Activated naive CD8-positive, alpha-beta T cell treated with anti-CD3 and anti-CD28 coated beads for 36 hours (primary cell): ENCODE results near the gene PLD1. TPM values are rescaled to one million over a fixed set of nuclear protein-coding genes. Genes with fewer than 3 reads are reported as not detected.

ENCODE experiments used
- DNase-seq: peaks from one replicate; pipeline ENCODE4 v3.0.0; 2021
- H3K27ac Mint-ChIP-seq: one replicate; pipeline ENCODE4 v1.8.0; 2022; ENCODE audit warnings: mild to moderate bottlenecking, moderate library complexity, mixed read lengths
- H3K27me3 Mint-ChIP-seq: one replicate; pipeline ENCODE4 v1.8.0; 2022; ENCODE audit warnings: mild to moderate bottlenecking, mixed read lengths
- H3K36me3 Mint-ChIP-seq: one replicate; pipeline ENCODE4 v1.8.0; 2021; ENCODE audit warnings: mild to moderate bottlenecking, mixed read lengths
- H3K4me1 Mint-ChIP-seq: one replicate; pipeline ENCODE4 v1.8.0; 2021; ENCODE audit warnings: mixed read lengths
- H3K4me3 Mint-ChIP-seq: one replicate; pipeline ENCODE4 v1.8.0; 2022; ENCODE audit warnings: mild to moderate bottlenecking, moderate library complexity, mixed read lengths
- H3K9me3 Mint-ChIP-seq: one replicate; pipeline ENCODE4 v1.8.0; 2022; ENCODE audit warnings: mixed read lengths
- total RNA-seq, 2 experiments: library from RNA; stranded (reverse); gene quantifications; one replicate each; pipeline ENCODE4 v1.2.3, GENCODE V29; 2021

Gene PLD1
- total RNA-seq, 2 experiments from 2014 or later = 0.18 to 0.52 TPM

- DNase-seq = no peak
- H3K27me3 Mint-ChIP-seq = peaks cover 5% of the 10 kb centered on the region
- peaks cover 5% of the 10 kb centered on the region for H3K9me3 Mint-ChIP-seq
- H3K36me3 Mint-ChIP-seq = peaks cover 3% of the 10 kb centered on the region
- no peak within 1 kb of the TSS for H3K27ac Mint-ChIP-seq
- H3K4me1 Mint-ChIP-seq = peaks cover 24% of the 10 kb centered on the region
- no peak within 1 kb of the TSS for H3K4me3 Mint-ChIP-seq
These were observed 32.7 kb upstream of the PLD1 start, which contains the start of gene TMEM212 for GRCh38 chr3:171842864-171843518. TSS of gene TMEM212 (plus strand) at chr3:171843349. CDS start at chr3:171843384, 35 bp downstream.

- Mint-ChIP-seq H3K4me1 (peaks cover 10% of the 10 kb centered on the region), H3K27me3 (peaks cover 11% of the 10 kb centered on the region), H3K36me3 (peaks cover 3% of the 10 kb centered on the region), H3K4me3 (no peak overlapping the region), H3K9me3 (peaks cover 4% of the 10 kb centered on the region), H3K27ac (no peak overlapping the region)
- no peak for DNase-seq
These were observed 31.3 kb upstream of the PLD1 start for GRCh38 chr3:171841620-171842000.

DNA sequence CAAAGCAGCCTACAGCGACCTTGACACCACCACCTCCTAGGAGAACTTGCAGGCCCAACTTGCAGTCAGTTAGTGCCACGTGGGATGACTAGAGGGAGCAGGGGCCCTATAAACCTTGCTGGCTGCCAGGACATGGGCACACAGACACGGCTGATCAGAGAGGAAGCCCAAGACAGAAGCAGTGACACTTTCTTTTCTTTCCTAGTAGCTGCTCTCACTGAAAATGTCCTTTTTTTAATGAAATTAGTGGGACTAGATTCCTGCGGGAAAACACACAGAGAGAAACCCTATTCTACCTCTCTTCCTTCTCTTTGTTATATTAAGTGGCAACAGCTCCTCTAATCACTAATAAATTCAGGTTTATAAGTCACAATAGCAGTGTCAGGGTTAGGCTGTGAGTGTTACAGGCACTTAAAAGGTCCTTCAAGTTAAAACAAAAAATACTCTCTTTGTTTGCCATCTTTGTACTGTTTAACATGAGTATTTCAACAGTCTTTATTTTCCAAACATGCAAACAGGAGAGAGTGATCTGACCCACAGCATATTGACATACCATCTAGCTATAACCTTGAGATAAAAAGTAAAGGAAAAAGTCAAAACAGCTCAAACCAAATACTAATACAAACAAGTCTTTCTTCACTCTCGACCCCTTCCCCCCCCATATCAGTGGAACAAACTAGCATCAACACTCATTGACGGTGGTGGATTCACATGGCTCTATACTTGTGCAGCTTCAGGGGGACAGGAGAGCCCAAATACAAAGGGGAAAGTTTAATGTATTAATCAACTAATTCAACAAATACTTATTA lies 30.7 kb upstream of the PLD1 start:
- Mint-ChIP-seq H3K4me3 (no peak overlapping the region), H3K27ac (no peak overlapping the region), H3K27me3 (peaks cover 11% of the 10 kb centered on the region), H3K36me3 (peaks cover 2% of the 10 kb centered on the region), H3K9me3 (peaks cover 2% of the 10 kb centered on the region), H3K4me1 (peaks cover 4% of the 10 kb centered on the region)
- no peak for DNase-seq

GRCh38 chr3:171840445-171840810 lies 30.1 kb upstream of the PLD1 start:
- no peaks in the 10 kb centered on the region for H3K9me3 Mint-ChIP-seq
- peaks cover 1% of the 10 kb centered on the region for H3K4me1 Mint-ChIP-seq
- H3K27ac Mint-ChIP-seq = no peak overlapping the region
- peaks cover 11% of the 10 kb centered on the region for H3K27me3 Mint-ChIP-seq
- H3K4me3 Mint-ChIP-seq = no peak overlapping the region
- no peaks in the 10 kb centered on the region for H3K36me3 Mint-ChIP-seq
- DNase-seq = no peak

DNA sequence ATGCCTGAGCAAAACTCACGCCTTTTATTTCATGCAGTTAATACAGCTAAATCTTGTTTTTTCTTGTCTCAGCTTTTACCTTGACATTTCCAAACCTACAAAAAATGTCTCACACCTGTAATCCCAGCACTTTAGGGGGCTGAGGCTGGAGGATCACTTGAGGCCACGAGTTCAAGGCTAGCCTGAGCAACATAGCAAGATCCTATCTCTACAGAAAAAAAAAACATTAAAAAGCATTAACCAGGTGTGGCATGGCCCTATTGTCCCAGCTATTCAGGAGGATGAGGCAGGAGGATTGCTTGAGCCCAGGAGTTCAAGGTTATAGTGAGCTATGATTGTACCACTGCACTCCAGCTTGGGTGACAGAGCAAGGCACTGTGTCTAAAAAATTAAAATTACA lies 29.0 kb upstream of the PLD1 start:
- Mint-ChIP-seq H3K27ac (no peak overlapping the region), H3K4me1 (no peaks in the 10 kb centered on the region), H3K9me3 (no peaks in the 10 kb centered on the region), H3K27me3 (peaks cover 11% of the 10 kb centered on the region), H3K4me3 (no peak overlapping the region), H3K36me3 (no peaks in the 10 kb centered on the region)
- DNase-seq = no peak

- Mint-ChIP-seq H3K27me3 (peaks cover 11% of the 10 kb centered on the region), H3K4me3 (no peak overlapping the region), H3K9me3 (no peaks in the 10 kb centered on the region), H3K36me3 (no peaks in the 10 kb centered on the region), H3K4me1 (no peaks in the 10 kb centered on the region), H3K27ac (no peak overlapping the region)
- no peak for DNase-seq
These were observed 28.0 kb upstream of the PLD1 start for GRCh38 chr3:171838218-171838720.

DNA sequence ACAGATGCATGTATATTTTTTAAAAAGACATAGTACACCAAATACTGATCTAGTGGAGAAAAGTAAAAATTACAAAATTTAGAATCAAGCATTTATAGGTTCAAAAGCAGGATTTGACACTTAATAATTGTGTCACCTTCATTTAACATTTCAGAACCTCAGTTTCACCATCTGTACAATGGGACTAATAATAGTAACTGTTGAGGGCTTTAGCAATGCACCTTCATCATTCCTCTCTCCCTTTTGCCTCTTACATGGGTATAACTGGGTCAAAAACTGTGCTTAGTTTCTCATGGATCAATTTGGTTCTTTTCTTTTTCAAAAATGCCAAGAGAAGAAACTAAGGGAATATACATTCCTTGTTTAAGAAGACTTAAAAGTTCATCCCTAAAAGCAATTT lies 27.4 kb upstream of the PLD1 start:
- H3K4me1 Mint-ChIP-seq = no peaks in the 10 kb centered on the region
- H3K27ac Mint-ChIP-seq = no peak overlapping the region
- no peak overlapping the region for H3K4me3 Mint-ChIP-seq
- H3K36me3 Mint-ChIP-seq = no peaks in the 10 kb centered on the region
- no peaks in the 10 kb centered on the region for H3K9me3 Mint-ChIP-seq
- no peak for DNase-seq
- H3K27me3 Mint-ChIP-seq = peaks cover 13% of the 10 kb centered on the region

GRCh38 chr3:171836855-171837254 lies 26.6 kb upstream of the PLD1 start:
- H3K9me3 Mint-ChIP-seq = no peaks in the 10 kb centered on the region
- no peak overlapping the region for H3K4me3 Mint-ChIP-seq
- no peak for DNase-seq
- H3K27me3 Mint-ChIP-seq = peaks cover 16% of the 10 kb centered on the region
- no peaks in the 10 kb centered on the region for H3K4me1 Mint-ChIP-seq
- no peaks in the 10 kb centered on the region for H3K36me3 Mint-ChIP-seq
- no peak overlapping the region for H3K27ac Mint-ChIP-seq

DNA sequence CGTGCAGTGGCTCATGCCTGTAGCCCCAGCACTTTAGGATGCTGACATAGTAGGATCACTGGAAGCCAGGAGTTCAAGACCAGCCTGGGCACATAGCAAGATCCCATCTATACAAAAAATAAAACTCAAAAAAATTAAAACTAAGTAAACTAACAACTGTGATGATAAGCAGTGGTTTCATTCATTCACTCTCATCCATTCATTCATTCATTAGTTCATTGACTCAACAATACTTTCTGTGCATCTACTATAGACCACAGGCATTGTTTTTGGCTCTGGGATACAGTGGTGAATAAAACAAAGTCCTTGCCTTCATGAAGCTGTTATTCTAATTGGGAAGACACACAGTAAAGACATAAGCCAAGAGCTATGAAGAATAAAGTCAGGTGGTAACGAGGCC lies 25.3 kb upstream of the PLD1 start:
- H3K4me3 Mint-ChIP-seq = no peak overlapping the region
- H3K27me3 Mint-ChIP-seq = peaks cover 19% of the 10 kb centered on the region
- H3K9me3 Mint-ChIP-seq = no peaks in the 10 kb centered on the region
- H3K27ac Mint-ChIP-seq = no peak overlapping the region
- no peak for DNase-seq
- no peaks in the 10 kb centered on the region for H3K36me3 Mint-ChIP-seq
- no peaks in the 10 kb centered on the region for H3K4me1 Mint-ChIP-seq

GRCh38 chr3:171835116-171835515 lies 24.8 kb upstream of the PLD1 start:
- Mint-ChIP-seq H3K4me1 (no peaks in the 10 kb centered on the region), H3K27me3 (peaks cover 20% of the 10 kb centered on the region), H3K4me3 (no peak overlapping the region), H3K9me3 (no peaks in the 10 kb centered on the region), H3K27ac (no peak overlapping the region), H3K36me3 (no peaks in the 10 kb centered on the region)
- DNase-seq = no peak

- Mint-ChIP-seq H3K4me1 (no peaks in the 10 kb centered on the region), H3K4me3 (no peak overlapping the region), H3K27ac (no peak overlapping the region), H3K27me3 (peaks cover 24% of the 10 kb centered on the region), H3K36me3 (no peaks in the 10 kb centered on the region), H3K9me3 (no peaks in the 10 kb centered on the region)
- DNase-seq = no peak
These were observed 24.1 kb upstream of the PLD1 start for GRCh38 chr3:171834461-171834801.

DNA sequence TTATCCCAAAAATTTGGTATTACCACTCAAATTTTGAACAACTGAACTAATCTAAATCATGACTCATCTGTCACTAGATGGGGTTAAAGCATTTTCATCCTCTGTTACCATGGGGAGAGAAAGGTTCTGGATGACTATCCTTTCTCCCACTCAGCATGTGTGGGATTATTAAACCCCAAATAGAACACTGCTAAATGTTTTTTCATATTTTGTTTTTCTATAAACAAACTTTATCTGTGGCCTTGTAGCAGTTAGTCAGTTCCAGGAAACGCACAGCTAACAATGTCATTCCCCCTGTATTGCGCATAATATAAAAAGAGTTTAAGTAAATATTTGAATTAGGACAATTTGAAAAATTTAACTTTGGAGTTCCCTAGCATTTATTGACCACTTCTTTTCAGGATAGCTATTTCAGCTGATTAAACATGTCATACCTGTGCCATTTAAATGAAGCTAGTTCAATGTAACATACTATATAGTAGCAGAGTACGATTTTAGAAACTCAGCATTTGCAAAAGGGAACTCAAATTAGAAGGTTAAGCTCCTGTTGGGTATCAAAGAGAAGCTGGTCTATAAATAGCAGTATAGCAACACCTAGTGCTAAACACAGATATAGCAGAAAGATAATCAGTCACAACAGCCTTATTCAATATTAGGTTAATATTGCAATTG lies 23.6 kb upstream of the PLD1 start:
- Mint-ChIP-seq H3K4me1 (no peaks in the 10 kb centered on the region), H3K36me3 (no peaks in the 10 kb centered on the region), H3K9me3 (no peaks in the 10 kb centered on the region), H3K27me3 (peaks cover 24% of the 10 kb centered on the region), H3K27ac (no peak overlapping the region), H3K4me3 (no peak overlapping the region)
- DNase-seq = no peak

GRCh38 chr3:171832989-171833388 lies 22.7 kb upstream of the PLD1 start:
- peaks cover 1% of the 10 kb centered on the region for H3K4me1 Mint-ChIP-seq
- no peak overlapping the region for H3K27ac Mint-ChIP-seq
- no peaks in the 10 kb centered on the region for H3K9me3 Mint-ChIP-seq
- no peak for DNase-seq
- H3K27me3 Mint-ChIP-seq = peaks cover 21% of the 10 kb centered on the region
- no peaks in the 10 kb centered on the region for H3K36me3 Mint-ChIP-seq
- no peak overlapping the region for H3K4me3 Mint-ChIP-seq

DNA sequence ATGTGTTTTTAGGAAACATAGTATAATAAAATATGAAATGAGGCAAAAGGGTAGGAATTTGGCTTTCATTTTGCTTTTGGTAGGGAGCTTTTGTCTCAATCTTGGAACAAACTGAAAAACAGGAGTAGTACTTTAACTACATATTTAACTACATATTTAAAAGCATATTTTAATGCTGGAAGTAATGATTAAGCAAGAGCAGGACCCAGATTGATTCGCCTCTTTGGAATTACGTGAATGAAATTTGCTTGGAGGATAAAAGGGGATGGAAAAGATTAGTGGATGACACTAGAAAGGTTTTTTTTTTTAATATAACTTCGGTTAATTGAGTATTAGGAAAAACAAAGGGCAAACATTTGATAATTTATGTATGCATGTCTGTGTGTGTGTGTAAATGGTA lies 21.7 kb upstream of the PLD1 start:
- peaks cover 2% of the 10 kb centered on the region for H3K4me1 Mint-ChIP-seq

DNA sequence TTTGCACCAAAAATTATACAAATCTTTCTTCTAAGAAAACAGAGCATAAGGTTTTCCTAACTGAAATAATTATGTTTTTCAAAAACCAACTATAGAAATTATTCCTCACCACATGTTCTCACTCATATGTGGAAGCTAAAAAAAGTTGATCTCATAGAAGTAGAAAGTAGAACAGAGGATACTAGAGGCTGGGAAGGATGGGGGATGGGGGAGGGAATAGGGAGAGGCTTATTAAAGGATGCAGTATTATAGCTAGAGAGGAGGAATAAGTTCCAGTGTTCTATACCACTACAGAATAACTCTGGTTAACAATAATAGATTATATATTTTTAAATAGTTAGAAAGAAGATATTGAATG lies 20.2 kb upstream of the PLD1 start:
- H3K27ac Mint-ChIP-seq = no peak overlapping the region
- DNase-seq = no peak
- peaks cover 26% of the 10 kb centered on the region for H3K27me3 Mint-ChIP-seq
- peaks cover 2% of the 10 kb centered on the region for H3K4me1 Mint-ChIP-seq
- no peaks in the 10 kb centered on the region for H3K36me3 Mint-ChIP-seq
- no peaks in the 10 kb centered on the region for H3K9me3 Mint-ChIP-seq
- no peak overlapping the region for H3K4me3 Mint-ChIP-seq

More for the DNA sequence above, 21.7 kb upstream of the PLD1 start:
- Mint-ChIP-seq H3K27me3 (peaks cover 24% of the 10 kb centered on the region), H3K36me3 (no peaks in the 10 kb centered on the region), H3K27ac (no peak overlapping the region), H3K4me3 (no peak overlapping the region), H3K9me3 (no peaks in the 10 kb centered on the region)
- DNase-seq = no peak
